Measurements from ENCODE around the gene NTN5. TPM values are rescaled to one million over a fixed set of nuclear protein-coding genes. Genes with fewer than 3 reads are reported as not detected.
"Not testable (repeated sequence)": the region's sequence is repeated elsewhere in the genome, so short reads cannot be mapped to it uniquely, and the experiment has no call there.

The NTN5 gene
- polyA plus RNA-seq, 12 donors, result 0.56 to 2.2 (median 1.2) TPM; not detected in 2

- DNase-seq, result no peak
Measured at GRCh38 chr19:48702701-48703100, 29.9 kb upstream of the NTN5 start.

DNA sequence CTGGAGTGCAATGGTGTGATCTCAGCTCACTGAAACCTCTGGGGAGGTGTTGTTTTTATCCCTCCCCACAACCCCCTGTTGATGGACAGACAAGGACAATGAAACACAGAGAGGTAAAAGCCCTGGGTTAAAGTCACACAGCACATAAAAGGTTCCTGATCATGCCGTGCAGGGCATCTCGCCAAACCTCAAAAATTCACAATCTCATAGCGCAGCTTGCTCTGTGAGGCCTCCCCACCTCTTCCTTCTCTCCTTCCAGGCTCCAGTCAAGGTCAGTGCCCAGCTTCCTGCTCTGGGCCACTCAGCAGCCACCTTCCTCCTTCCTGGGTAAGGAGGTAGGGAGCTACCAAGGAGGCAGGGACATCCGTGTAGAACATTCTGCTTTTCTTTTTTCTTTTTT, 25.2 kb upstream of the NTN5 start:
- DNase-seq, result no peak

GRCh38 chr19:48696353-48697010, 23.7 kb upstream of the NTN5 start:
- no peak for DNase-seq

DNA sequence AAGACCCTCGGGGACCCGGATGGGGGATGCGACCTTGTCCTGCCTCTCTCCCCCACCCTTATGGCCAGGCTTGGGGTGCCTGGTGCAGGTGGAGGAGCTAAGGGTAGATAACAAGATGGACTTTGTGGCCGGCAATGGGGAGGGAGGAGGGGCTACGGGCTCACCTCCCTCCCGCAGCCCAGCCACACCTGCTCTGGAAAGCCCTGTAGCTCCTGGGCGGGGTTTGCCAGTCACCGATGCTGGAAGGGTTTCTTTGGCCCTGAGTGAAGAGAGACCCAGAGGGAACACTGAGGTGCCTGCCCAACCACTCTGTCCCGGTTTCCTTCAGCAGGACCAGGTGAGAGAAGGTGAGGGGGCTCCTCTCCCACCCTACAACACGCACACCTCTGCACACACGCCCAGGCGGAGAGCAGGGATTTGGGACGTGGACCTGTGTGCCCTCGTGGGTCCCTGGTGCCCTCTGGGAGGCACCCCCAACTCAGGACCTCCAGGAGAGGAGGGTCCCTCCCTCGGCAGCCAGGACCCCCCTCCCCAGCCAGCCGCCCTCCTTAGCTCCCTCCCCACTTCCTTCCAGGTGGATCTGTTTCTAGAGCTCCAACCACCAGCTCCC, 23.0 kb upstream of the NTN5 start, which contains the start of gene FUT2:
Gene FUT2, plus strand, starts transcription at position 229 of the 610 bp plus-strand sequence. CDS start 6,986 bp downstream, outside the sequence.
- DNase-seq, result no peak

DNA sequence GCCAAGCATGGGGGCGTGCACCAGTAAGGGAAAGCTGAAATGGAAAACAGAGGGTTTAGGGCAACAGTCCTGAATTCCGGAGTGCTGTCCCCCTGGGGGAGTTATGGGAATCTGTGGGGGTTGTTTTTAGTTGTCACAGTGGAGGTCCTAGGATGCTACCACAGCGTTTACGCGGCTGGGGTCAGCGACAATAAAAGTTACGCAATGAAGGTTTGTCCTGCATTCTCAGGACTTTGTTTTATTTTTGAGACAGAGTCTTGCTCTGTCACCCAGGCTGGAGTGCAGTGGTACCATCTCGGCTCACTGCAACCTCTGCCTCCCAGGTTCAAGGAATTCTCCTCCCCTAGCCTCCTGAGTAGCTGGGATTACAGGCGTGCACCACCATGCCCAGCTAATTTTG, 20.8 kb upstream of the NTN5 start:
- not testable (repeated sequence) for DNase-seq

GRCh38 chr19:48689449-48689848, 16.6 kb upstream of the NTN5 start:
- DNase-seq, result no peak

DNA sequence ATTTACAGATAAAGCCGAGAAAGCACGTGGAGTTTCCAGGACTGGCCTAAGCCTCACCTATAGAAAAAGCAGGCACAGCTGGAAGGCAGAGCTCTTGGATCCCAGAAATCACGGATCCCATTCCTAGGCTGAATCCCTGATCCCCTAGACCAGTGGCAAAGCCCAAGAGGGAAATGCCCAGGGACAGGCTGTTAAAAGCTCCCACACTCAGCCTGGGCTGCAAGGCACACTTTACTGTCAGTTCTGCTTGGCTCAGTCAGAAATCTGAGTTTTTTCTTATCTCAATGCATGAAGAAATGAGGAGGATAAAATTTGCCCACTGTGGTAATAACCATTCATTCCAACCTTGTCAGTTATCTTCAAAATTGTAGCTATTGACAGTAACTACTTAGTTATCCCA, 15.0 kb upstream of the NTN5 start:
- DNase-seq, result no peak

GRCh38 chr19:48686637-48687036, 13.8 kb upstream of the NTN5 start:
- not testable (repeated sequence) for DNase-seq

- DNase-seq, result no peak
Measured at GRCh38 chr19:48686088-48686487, 13.3 kb upstream of the NTN5 start.

DNA sequence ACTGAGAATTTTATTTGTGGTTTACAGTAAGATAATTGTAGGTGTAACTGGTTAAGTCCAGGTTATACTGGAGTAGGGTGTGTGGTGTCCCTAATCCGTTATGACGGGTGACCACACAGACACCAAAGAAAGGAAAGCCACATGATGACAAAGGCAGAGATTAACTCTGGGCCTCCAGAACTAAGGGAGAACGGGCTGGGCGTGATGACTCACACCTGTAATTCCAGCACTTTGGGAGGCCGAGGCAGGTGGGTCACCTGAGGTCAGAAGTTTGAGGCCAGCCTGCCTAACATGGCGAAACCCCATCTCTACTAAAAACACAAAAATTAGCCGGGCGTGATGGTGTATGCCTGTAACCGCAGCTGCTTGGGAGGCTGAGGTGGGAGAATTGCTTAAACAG, 12.8 kb upstream of the NTN5 start:
- no peak for DNase-seq

DNA sequence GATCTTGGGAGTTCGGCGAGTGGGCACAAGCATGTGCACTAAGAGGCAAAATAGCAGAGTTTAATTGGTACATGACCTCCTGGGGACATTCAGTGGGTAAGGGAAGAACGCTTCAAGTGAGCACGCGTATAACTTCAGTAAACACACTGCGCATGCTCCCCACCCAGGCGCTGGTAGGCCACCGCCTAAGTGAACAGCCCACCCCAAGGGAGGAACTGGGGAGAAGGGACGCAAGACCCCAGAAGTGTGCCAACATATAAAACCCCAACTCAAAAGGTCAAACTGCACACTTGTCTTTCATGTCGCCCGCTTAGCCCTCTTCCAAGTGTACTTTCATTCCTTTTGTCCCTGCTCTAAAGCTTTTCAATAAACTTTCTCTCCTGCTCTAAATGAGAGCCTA, 10.5 kb upstream of the NTN5 start:
- peak; percentile 73 for DNase-seq

GRCh38 chr19:48681127-48681470, 8.3 kb upstream of the NTN5 start:
- DNase-seq, result no peak

GRCh38 chr19:48680436-48681126, 7.8 kb upstream of the NTN5 start:
- no peak for DNase-seq

DNA sequence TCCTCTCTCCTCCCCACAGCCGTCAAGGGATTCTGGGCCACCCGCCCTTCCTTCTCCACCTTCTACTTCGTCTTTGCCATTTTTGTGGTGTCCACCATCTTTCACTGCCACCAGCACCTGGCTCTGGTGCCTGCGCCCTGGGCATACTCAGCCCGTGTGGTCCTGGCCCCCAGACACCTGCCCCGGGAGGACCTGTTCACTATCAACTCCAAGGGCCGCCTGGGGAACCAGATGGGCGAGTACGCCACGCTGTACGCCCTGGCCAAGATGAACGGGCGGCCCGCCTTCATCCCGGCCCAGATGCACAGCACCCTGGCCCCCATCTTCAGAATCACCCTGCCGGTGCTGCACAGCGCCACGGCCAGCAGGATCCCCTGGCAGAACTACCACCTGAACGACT, 7.2 kb upstream of the NTN5 start:
- not testable (repeated sequence) for DNase-seq

DNA sequence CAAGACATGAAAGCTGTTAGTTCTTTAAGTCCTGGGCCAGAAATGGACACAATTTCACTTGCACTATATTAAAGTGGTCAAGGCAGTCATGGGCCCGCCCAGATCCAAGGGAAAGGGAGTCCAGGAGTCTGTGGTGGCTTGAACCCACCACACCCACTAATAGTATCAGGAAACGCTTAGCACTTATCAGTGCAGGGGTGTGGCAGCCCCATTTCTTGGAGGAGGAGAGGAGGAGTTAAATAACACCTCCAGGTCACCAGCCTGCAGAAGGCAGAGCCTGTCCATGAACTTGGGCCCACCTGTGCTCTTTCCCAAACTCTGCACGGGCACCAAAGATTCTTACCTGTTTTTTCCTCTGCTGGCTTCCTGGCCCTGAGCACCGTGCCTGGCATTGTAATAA, 5.4 kb upstream of the NTN5 start:
- no peak for DNase-seq

- DNase-seq, result no peak
Measured at GRCh38 chr19:48676887-48677286, 4.1 kb upstream of the NTN5 start.

DNA sequence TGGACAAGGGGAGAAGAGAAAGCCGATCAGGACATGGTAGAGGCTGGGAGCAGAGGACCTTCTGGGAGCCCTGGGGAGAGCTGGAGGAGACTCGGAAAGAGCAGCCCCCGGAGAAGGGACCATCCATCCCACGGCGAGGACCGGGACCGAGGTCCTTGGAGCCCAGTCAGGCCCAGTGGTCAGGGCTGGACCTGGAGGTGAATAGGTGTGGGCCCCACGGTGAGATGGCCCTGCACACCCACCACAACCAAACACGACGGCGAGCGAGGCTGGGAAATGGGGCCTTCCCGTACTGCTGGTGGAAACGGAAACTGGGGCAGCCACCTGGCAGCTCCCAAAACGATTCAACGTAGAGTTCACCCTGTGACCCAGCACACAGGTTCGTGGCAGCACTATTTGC, 3.7 kb upstream of the NTN5 start:
- no peak for DNase-seq

- DNase-seq, result peak; percentile 82
Measured at GRCh38 chr19:48674921-48675824, 2.4 kb upstream of the NTN5 start.

- no peak for DNase-seq
Measured at GRCh38 chr19:48674216-48674809, 1.5 kb upstream of the NTN5 start.

DNA sequence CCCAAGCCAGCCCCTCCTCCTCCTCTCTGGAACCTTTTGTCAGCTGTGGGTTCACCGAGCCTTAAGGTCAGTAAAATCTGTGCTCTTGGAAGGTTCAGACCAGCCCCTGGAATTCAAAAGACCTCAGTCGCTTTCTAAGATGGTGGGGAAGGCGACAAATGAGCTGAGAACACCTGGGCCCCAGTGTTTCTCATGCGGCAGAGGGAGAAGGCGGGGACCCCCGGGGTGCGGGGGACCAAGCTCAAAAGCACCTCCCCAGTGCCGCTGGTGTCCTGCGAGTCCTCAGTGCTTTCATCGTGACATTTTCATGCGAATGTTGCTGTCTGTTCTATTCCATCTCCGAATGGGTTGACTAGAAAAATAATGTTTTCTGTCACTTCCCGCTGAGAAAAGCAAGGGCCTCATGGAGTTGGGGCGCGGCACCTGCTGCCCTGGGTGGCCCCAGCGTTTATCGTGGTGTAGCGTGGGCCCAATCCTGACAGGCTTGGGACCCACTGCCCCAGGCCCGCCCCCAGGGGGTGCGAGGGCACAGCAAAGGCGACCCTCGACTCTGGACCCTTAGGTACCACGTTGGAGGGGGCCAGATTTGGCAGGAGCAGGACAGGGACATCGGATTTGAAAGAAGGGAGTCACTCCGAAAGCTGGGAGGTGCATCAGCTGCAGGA, 751 bp upstream of the NTN5 start:
- no peak for DNase-seq

DNA sequence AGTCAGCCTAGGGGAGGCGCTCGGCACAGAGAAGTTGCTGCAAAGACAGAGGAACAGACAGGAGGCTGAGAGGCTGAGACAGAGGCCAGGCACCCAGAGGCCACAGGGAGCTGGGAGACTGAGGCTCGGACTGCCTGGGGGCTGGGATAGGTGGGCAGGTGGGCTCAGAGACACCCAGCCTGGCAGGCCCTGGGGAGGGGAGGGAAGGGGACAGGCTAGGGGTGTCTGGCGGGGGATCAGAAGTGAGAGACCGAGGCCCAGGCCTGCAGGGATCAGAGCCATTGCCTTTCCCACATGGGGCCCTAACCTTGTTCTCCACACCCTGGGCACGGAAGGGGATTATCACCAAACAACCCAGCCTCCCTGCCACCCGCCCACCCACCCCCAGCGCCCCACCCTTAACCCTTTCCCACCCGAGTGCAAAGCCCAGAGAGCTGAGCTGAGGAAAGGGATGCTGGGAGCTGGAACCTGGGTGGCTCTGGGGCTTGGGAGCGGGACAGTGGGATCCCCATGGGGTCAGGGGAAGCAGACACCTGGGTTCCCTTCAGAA, 1.3 kb downstream of the NTN5 start:
- no peak for DNase-seq
